Activated effector memory CD4-positive, alpha-beta T cell treated with Interleukin-2 at 50 U/mL for 16 hours (primary cell): ENCODE measurements around the gene ATP6V0A4.
"Not testable (repeated sequence)": the region's sequence is repeated elsewhere in the genome, so short reads cannot be mapped to it uniquely, and the experiment has no call there.

Experiments
- DNase-seq: peaks from one replicate; pipeline ENCODE4 v3.0.0-alpha.2; 2020

Gene ATP6V0A4

DNA sequence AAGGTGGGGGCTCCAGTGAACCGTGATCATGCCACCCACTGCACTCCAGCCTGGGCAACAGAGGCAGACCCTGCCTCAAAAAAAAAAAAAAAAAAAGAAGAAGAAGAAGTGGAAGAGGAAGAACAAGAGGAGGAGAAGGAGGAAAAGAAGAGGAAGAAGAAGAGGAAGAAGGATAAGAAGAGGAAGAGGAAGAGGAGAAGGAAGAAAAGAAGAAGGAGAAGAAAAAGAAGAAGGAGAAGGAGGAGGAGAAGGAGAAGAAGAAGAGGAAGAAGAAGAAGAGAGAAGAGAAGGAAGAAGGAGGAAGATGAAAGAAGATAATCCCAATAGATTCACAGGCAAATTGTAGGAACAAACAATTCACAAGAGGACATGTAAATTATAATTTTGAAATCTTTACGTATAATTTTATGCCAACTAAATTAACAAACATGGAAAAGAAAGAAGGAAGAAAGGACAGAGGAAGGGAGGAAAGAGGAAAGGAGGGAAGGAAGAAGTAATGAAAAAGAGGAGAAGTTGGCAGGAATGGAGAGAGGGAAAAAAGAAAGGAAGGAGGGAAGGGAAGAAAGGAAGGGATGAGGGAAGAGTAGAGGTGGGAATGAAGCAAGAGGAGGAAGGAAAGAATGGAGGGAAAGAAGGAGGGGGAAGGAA lies 100.3 kb downstream of the ATP6V0A4 start:
- DNase-seq: no peak

GRCh38 chr7:138695776-138696175 lies 102.2 kb downstream of the ATP6V0A4 start:
- DNase-seq: not testable (repeated sequence)

DNA sequence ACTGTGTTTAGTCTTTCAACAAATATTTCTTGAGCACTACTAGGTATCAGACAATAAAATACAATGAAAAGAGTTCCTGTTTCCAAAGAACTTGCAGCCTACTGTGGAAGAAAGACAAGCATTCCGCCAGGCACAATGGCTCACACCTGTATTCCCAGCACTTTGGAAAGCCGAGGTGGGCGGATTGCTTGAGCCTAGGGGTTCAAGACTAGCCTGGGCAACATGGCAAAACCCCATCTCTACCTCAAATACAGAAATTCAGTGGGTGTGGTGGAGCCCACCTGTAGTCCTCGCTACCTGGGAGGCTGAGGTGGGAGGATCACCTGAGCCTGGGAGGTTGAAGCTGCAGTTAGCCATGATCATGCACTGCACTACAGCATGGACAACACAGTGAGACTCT lies 102.9 kb downstream of the ATP6V0A4 start:
- no peak for DNase-seq

DNA sequence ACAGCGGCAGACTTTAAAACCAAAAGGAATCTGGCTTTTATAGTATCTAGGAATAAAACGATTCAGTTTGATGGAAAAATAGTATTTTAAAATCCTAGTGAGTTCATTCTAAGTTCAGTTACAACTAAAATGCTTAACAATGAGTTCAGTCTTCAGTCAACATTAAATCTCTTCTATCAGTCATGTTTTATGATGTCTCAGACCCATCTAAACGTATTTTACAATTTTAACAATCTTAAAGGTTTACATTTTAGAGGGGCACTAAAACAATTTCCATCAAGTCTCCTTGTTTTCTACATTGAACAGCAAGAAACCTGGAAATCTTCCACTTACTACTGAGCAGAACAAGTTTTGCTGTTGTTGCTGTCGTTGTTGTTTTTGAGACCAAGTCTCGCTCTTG lies 106.8 kb downstream of the ATP6V0A4 start:
- no peak for DNase-seq

DNA sequence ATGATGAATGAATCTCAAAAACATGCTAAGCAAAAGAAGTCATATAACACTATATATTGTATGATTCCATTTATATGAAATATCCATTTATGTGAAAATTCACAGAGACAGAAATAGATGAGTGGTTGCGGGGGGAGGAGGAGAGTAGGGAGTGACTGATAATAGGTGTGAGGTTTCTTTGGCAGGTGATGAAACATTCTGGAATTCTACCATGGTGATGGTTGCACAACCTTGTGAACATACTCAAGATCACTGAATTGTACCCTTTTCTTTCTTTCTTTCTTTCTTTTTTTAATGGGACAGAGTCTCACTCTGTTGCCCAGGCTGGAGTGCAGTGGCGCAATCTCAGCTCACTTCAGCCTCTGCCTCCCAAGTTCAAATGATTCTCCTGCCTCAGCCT lies 107.5 kb downstream of the ATP6V0A4 start:
- DNase-seq: no peak

- DNase-seq: not testable (repeated sequence)
Observed at GRCh38 chr7:138688037-138688436, 110.0 kb downstream of the ATP6V0A4 start.

GRCh38 chr7:138684340-138684739 lies 113.7 kb downstream of the ATP6V0A4 start:
- DNase-seq: no peak

DNA sequence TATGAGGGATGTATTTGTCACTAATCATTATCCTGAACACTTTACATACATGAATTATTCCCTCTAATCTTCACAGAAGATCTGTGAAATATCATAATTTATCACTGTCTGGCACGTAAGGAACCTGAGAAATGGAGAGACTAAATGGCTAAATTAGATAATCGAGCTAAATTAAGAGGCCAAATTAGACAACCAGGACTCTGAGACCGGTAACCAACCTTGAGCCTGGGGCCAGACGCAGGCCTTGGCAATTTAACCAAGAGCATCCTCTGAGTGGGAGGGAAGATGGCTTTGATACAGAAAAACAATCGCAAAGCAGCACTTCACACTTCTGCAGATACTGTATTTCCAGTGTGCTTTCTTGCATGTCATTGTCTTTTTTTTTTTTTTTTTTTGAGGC lies 118.2 kb downstream of the ATP6V0A4 start:
- no peak for DNase-seq

DNA sequence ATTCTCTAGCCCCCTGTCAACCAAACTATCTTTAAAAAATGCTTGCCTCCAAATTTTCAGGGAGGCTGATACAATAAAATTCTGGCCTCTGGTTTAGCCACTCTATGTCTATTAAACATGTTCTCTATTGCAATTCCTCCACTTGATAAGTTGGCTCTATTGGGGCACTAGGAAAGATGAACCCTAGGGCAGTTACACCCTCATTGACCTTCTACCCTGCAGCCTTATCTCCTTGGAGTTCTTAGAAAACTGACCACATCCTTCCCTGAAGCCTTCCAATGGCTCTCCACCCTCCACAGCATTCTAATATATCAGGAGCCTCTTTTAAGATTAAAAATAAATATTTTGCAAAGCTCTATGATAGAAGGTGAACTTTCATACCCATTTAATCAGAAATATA lies 127.4 kb downstream of the ATP6V0A4 start:
- no peak for DNase-seq

DNA sequence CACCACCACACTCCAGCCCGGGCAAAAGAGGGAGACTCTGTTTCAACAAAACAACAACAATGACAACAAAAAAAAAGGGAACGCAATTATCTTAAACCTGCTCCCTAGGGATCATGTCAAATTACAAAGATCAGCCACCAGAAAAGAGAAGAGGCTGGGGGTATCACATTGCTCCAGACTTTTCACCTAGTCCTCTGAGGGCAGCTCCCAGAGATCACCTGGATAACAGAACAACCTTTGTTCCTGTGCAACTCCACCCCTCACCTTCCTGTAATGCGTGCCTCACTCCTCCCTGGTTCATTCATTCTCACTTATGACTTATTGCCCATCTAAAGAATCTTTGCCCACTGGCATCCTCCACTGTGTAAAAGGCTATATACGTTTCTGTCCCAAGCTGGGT lies 128.6 kb downstream of the ATP6V0A4 start:
- no peak for DNase-seq

GRCh38 chr7:138668946-138669345 lies 129.1 kb downstream of the ATP6V0A4 start:
- DNase-seq: no peak

GRCh38 chr7:138668229-138668596 lies 129.8 kb downstream of the ATP6V0A4 start:
- DNase-seq: no peak

DNA sequence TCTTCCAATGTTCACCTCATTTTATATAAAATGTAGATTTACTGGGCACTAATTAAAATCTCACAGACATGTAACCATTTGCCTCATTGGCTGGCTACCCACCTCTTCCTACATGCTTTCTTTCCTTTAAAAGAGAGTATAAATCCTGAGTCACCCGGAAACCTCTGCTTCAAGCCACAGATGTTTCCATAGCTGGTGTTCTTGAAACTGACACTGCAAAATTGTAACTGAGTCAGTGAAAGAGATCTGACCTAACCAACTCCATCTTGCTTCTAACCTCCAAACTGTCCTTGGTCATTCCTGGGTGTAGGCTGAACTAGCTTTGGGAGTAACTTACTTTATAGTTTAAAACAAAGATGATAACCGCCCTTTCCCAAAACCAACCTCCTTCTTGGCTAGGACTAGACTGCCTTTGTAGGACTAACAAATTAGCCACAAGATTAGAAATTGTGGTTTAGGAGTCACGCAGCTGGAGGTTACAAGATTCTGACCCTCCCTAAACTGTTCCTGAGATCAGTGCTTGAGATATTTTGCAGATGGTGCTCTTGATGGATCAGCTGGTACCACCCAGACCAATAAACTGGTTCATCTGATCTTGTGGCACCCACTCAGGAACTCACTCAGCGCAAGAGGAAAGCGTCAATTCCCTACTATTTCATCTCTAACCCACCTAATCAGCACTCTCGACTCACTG lies 130.3 kb downstream of the ATP6V0A4 start:
- DNase-seq: no peak

DNA sequence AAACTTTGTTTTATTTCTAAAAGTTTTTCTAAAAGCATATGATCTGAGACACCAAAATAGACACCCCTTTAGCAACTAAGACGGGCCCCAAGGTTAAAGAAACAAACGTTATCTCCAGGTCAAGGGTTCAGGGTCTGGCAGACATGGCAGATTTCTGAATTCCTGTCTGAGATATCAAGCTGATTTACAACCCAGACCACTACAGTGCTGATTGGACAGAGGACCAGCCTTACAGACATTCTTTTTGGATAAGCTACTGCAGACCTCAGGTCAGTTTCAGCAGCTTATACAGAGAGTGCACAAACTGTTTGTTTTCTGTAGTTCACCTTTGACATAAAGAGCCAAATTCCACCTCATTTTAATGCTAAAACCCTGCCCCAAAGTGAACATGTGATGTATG lies 131.6 kb downstream of the ATP6V0A4 start:
- no peak for DNase-seq

DNA sequence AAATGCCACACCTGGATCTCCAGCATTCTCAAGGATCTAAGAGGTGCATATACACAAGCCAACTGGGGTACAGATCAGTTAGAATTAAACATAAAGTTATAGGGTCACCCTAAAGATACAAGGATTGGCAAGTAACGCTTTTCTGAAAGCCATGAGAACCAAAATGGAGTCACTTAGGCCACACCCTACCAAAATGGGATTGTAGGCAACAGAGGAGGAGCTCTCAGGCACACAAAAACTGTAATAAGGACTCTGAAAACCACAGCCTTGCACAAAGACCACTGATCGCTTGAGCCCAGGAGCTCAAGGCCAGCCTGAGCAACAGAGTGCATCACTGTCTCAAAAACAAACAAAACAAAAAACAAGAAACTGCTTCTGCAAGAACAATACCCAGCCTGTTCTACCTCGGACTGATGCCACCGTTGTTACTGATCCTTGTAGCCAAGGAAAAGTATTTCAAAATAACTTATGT lies 132.3 kb downstream of the ATP6V0A4 start:
- no peak for DNase-seq

GRCh38 chr7:138665249-138665648 lies 132.7 kb downstream of the ATP6V0A4 start:
- DNase-seq: no peak

DNA sequence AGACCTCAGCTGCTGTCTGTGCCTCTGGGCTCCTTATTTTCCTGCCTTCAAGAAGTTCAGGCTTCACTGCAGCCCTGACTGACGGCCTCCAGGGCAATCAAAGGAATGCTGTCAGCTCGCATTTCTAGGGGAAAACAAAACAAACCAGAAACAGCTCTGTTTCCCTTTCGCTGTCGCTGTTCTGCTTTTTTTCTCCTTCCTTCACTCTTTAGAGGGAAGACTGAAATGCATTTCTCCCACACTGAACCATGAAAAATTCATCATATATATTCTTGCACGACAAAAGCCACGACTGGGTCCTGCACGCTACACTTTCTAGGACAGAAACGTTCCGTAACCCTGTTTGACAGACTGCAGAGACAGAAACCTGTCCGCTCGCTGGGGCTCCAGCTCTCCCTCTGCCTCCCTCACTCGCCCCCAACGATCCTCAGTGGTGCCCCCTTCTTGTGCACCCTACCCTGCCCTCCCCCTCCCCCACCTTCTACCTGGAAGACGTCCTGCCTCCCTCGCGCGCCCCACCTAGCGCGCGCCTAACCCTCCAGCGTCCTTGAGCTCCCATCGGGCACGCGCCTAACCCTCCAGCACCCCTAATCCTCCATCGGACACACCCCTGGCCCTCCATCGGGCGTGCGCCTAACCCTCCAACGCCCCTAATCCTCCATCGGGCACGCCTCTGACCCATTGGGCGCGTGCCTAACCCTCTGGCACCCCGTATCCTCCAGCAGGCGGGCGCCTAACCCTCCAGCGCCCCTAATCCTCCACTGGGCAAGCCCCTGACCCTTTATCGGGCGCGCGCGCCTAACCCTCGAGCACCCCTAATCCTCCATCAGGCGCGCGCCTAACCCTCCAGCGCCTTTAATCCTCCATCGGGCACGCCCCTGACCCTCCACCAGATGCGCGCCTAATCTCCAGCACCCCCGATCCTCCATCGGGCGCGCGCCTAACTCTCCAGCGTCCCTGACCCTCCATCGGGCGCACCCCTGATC lies 134.0 kb downstream of the ATP6V0A4 start:
- DNase-seq: no peak

GRCh38 chr7:138662991-138663320 lies 135.0 kb downstream of the ATP6V0A4 start:
- DNase-seq: no peak

GRCh38 chr7:138662076-138662990 lies 135.7 kb downstream of the ATP6V0A4 start:
- no peak for DNase-seq

DNA sequence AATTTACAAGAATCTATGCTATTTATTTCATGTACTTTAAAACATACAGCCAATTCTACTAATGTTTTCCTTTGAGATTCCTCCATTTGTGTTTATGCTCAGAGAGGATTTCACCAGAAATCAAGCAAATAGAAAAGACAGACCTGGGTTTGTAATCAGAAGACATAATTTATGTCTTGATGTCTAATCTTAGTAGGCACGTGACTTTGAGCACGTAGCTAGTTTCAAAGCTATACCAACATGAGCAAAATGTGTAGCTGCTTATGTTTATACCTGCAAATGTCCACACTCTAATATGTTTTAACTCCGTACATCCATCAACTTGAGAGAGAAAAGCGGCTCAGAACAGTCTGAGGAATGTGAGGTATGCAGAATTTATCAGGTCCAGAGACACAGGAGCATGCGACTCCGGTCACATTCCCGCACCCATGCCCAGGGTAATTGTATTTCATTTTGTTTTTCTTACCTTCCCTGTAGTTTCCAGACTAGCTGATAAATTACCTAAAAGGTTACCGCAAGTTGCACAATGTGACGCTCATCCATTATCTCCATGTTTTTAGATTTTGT lies 136.8 kb downstream of the ATP6V0A4 start:
- DNase-seq: no peak

- no peak for DNase-seq
Observed at GRCh38 chr7:138658889-138659288, 139.1 kb downstream of the ATP6V0A4 start.

- DNase-seq: no peak
Observed at GRCh38 chr7:138657854-138658386, 140.1 kb downstream of the ATP6V0A4 start.
